C4-2B (cell line): Measurements from ENCODE around the gene PTPN5.
"Not testable (repeated sequence)": the region's sequence is repeated elsewhere in the genome, so short reads cannot be mapped to it uniquely, and the experiment has no call there.

Source experiments
- H3K27ac ChIP-seq: fragments of 450-650 bp; 2 replicates; pipeline ENCODE4 v1.5.1; 2017
- ZFX ChIP-seq: fragments of 450-650 bp; IDR thresholded peaks from 2 replicates; pipeline ENCODE4 v1.6.1; 2017
- TF ChIP-seq, protein P1 (sequence below): fragments of 450-650 bp; conservative IDR thresholded peaks from 2 replicates; pipeline ENCODE4 v1.5.1; 2017; ENCODE audit warnings: mild to moderate bottlenecking

Gene PTPN5

DNA sequence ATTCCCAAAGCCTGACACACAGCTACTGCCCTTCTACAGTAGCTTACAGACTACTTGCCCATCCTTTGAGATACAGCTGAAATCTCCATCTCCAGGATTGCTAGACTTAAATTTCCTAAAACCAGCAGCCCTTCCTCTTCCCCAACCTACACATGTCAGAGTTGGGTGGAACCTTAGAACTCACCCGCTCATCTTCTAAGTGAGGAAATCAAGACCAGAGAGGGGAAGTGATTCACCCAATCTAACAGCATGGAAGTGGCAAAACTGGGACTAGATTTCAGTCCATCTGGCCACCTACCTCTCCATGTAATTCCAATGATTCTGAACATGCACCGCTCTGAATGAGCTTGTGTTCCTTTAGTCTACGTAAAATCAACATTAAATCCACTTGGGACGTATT lies 94.0 kb downstream of the PTPN5 start:
- no peak overlapping the region for H3K27ac ChIP-seq
- TF ChIP-seq, protein P1, sequence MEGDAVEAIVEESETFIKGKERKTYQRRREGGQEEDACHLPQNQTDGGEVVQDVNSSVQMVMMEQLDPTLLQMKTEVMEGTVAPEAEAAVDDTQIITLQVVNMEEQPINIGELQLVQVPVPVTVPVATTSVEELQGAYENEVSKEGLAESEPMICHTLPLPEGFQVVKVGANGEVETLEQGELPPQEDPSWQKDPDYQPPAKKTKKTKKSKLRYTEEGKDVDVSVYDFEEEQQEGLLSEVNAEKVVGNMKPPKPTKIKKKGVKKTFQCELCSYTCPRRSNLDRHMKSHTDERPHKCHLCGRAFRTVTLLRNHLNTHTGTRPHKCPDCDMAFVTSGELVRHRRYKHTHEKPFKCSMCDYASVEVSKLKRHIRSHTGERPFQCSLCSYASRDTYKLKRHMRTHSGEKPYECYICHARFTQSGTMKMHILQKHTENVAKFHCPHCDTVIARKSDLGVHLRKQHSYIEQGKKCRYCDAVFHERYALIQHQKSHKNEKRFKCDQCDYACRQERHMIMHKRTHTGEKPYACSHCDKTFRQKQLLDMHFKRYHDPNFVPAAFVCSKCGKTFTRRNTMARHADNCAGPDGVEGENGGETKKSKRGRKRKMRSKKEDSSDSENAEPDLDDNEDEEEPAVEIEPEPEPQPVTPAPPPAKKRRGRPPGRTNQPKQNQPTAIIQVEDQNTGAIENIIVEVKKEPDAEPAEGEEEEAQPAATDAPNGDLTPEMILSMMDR = no peak
- TF ChIP-seq ZFX = no peak

DNA sequence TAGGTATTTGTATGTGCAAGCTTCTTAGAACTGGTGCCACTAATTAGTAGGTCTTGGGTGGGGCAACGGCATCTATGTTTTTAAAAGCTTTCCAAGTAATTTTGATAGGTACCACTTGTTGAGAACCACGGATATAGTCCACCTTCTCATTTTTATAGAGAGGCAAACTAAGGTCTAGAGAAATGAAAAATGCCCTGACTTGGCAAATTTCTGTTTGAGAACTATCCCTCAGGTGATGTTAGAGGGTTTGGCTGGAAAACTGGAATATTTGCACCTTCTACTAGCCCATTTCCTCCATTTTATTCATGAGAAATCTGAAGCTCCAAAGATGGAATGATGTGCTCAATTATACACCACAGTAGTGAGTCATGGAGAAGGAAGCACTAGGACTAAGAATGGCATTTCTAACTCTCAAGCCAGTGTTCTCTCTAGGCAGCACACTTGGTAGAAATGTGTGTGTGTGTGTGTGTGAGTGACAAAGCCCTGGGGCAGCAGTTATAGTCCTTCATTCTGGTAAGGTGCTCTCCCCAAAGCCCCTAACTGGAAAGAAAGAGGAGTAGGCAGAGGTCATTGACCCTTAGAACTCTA lies 94.9 kb downstream of the PTPN5 start:
- H3K27ac ChIP-seq = no peak overlapping the region
- TF ChIP-seq, protein P1 = no peak
- TF ChIP-seq ZFX = no peak

DNA sequence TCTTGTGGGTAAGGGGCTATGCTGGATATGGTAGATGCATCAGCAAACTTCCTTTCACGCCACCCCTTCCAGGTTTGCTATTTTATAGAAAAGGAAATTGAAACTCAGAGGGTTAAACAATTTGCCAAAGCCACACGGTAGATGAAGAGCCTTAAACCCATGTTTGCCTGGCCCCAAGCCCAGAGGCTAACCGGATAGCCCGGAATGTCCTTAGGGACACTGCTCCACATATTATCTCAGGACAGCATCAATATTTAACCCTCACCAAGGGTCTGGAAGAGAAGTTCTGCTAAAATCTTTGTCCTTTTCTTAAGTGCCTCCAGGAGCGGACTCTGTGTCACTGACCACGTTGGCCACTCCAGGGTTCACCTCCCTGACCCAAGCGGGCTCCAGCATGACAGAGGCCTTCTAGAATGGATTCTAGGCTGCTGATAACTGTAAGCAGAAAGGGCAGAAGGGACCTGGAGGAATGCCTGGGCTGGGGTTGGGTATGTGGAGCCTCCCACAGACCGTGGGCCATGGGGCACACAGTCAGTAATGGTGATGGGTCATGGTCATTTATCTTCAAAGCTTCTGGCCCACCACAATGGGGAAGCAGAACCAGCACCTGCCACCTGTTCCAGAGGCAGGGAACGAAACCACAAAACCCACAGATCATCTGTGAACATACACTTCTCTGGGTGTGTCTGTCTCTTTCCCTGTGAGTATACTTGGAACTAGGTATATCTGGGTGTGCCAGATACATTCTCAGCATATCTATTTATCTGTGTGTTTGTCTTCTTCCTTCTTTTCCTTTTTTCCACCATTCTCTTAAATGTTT lies 98.4 kb downstream of the PTPN5 start:
- peak overlapping the region; percentile 68 for H3K27ac ChIP-seq
- TF ChIP-seq ZFX = no peak
- TF ChIP-seq, protein P1 = no peak

DNA sequence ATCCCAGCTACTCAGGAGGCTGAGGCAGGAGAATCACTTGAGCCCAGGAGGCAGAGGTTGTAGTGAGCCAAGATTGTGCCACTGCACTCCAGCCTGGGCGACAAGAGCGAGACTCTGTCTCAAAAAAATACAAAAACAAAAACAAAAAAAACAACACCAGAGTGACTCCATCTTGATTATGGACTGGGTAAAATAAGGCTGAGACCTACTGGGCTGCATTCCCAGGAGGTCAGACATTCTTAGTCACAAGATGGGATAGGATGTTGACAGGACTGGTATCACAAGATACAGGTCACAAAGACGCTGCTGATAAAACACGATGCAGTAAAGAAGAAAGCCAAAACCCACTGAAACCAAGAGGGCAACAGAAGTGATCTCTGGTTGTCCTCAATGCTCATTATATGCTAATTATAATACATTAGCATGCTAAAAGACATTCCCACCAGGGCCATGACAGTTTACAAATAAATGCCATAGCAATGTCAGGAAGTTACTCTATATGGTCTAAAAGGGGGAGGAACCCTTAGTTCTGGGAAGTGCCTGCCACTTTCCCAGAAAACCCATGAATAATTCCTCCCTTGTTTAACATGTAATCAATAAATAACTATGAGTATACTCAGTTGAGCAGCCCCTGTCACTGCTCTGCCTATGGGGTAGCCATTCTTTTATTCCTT lies 100.0 kb downstream of the PTPN5 start:
- not testable (repeated sequence) for H3K27ac ChIP-seq

DNA sequence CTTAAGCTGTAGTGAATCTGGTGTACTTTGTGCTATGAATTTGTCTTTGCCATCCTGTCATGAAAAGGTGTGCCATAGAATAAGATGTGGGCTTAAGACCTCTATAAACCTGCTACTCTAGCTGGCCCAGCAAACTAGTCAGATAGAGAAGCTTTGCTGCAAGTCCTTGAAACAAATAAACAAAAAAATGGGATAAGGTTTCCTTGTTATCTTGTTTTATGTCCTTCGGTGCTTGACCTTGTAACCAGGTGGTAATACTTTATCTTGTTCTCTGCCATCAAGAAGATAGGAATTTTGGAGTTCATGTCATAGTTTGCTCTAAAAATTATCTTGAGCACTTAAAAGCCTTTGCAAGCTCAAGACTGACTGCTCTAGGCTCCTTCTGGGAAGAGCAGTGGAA lies 107.3 kb downstream of the PTPN5 start:
- TF ChIP-seq, protein P1 = no peak
- no peak for TF ChIP-seq ZFX
- H3K27ac ChIP-seq = no peak overlapping the region

DNA sequence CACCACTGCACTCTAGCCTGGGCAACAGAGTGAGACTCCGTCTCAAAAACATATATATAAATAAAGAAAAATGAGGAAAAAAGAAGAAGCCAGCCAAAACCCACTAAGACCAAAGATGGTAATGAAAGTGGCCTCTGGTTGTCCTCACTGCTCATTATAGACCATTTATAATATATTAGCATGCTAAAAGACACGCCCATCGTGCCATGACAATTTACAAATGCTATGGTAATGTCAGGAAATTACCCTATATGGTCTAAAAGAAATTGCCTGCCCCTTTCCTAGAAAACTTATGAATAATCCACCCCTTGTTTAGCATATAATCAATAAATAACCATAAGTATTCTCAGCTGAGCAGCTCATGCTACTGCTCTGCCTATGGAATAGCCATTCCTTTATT lies 109.1 kb downstream of the PTPN5 start:
- no peak overlapping the region for H3K27ac ChIP-seq
- no peak for TF ChIP-seq ZFX
- TF ChIP-seq, protein P1 = no peak

DNA sequence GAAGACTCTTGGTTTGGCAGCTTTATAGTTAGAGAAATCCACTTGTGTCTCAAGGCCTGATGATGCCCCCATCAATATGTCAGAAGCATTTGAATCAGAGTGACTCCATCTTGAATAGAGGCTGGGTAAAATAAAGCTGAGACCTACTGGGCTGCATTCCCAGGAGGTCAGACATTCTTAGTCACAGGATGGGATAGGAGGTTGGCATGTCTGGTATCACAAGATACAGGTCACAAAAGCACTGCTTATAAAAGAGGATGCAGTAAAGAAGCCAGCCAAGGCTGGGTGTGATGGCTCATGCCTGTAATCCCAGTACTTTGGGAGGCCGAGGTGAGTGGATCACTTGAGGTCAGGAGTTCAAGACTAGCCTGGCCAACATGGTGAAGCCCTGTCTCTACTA lies 109.6 kb downstream of the PTPN5 start:
- not testable (repeated sequence) for H3K27ac ChIP-seq
